Activated T-helper 2 cell treated with anti-CD3 and anti-CD28 coated beads, Interferon-gamma antibody, Interleukin-2, Interleukin-4, amounts not matched to agents 10 μg/mL and 5 μg/mL and 100 μg/mL, durations not matched to agents 14 hours and 24 hours and 36 hours (primary cell): Measurements from ENCODE around the gene MTF1. TPM values are rescaled to one million over a fixed set of nuclear protein-coding genes. Genes with fewer than 3 reads are reported as not detected.
"Not testable (repeated sequence)": the region's sequence is repeated elsewhere in the genome, so short reads cannot be mapped to it uniquely, and the experiment has no call there.

ENCODE experiments used
- DNase-seq: peaks from one replicate; pipeline ENCODE4 v3.0.0; 2021; ENCODE audit warnings: low spot score
- H3K27ac Mint-ChIP-seq: one replicate; pipeline ENCODE4 v1.8.0; 2021; ENCODE audit warnings: mixed read lengths
- H3K27me3 Mint-ChIP-seq: one replicate; pipeline ENCODE4 v1.8.0; 2021; ENCODE audit warnings: low read depth, mixed read lengths
- H3K36me3 Mint-ChIP-seq: one replicate; pipeline ENCODE4 v1.8.0; 2021; ENCODE audit warnings: low read depth, mixed read lengths
- H3K4me1 Mint-ChIP-seq: one replicate; pipeline ENCODE4 v1.8.0; 2021; ENCODE audit warnings: low read depth, mixed read lengths
- H3K4me3 Mint-ChIP-seq: one replicate; pipeline ENCODE4 v1.8.0; 2021; ENCODE audit warnings: low read depth, mild to moderate bottlenecking, moderate library complexity, mixed read lengths
- H3K9me3 Mint-ChIP-seq: one replicate; pipeline ENCODE4 v1.8.0; 2021; ENCODE audit warnings: mixed read lengths
- intact Hi-C: fragments of 100-400 bp; cut with micrococcal nuclease; formaldehyde crosslinking; loops from one replicate; pipeline ENCODE4 v1.15.1; 2023
- total RNA-seq: library from RNA; stranded (reverse); gene quantifications from 2 replicates; pipeline ENCODE4 v1.2.3, GENCODE V29; 2022

The MTF1 gene
- total RNA-seq, 1 donor from 2014 or later = 24.8 TPM

- Mint-ChIP-seq H3K36me3 (peaks cover 2% of the 10 kb centered on the region), H3K9me3 (no peaks in the 10 kb centered on the region), H3K4me3 (peak within 1 kb of the TSS; percentile 60), H3K4me1 (peaks cover 10% of the 10 kb centered on the region), H3K27ac (no peak within 1 kb of the TSS), H3K27me3 (peaks cover 37% of the 10 kb centered on the region)
- intact Hi-C loops = loop anchor here (2.0 kb wide), 1 partner anchor 59 kb away; no protein-coding TSS in a partner anchor
- DNase-seq = peak; percentile 15
These were observed 65.5 kb downstream of the MTF1 start, which contains the start of gene MANEAL for GRCh38 chr1:37793773-37794371. Gene MANEAL (plus strand): TSS chr1:37793847. CDS start chr1:37794183, 336 bp downstream.

DNA sequence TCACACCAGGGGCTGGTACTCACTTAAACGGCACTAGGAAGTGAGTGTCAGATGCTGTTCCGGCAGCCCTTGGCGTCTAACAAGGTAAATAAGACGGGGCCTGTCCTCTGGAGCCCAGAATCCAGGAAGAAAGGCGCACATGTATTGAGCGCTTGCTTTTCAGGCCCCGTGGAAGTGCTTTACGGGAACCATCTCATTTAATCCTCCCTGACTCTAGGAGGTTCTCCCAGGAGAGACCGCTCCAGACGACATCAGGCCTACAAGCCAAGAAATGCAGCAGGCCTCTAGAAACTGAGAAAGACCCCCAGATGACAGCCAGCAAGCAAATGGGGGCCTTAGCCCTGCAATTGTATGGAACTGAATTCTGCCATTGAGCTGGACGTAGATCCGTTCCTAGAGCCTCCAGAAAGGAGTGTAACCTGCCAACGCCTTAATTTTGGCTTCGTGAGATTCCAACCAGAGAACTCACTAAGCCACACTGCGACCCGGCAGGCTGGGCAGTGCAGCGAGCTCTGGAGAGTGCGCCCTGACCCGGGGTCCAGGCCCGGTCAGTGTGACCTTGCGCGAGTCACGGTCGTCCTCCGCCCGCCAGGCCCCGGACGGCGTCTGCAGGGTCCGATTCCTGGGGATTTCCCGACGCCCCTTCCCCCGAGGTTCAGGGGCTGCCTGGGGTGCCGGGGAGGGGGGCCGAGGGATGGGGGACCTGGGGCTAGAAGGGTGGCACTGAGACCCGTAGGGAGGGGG lies 66.3 kb downstream of the MTF1 start:
- intact Hi-C loops = no loop called here
- DNase-seq = no peak
- no peak overlapping the region for H3K27ac Mint-ChIP-seq
- H3K4me3 Mint-ChIP-seq = peak overlapping the region; percentile 5
- H3K9me3 Mint-ChIP-seq = no peaks in the 10 kb centered on the region
- no peaks in the 10 kb centered on the region for H3K36me3 Mint-ChIP-seq
- H3K27me3 Mint-ChIP-seq = peaks cover 41% of the 10 kb centered on the region
- peaks cover 10% of the 10 kb centered on the region for H3K4me1 Mint-ChIP-seq

DNA sequence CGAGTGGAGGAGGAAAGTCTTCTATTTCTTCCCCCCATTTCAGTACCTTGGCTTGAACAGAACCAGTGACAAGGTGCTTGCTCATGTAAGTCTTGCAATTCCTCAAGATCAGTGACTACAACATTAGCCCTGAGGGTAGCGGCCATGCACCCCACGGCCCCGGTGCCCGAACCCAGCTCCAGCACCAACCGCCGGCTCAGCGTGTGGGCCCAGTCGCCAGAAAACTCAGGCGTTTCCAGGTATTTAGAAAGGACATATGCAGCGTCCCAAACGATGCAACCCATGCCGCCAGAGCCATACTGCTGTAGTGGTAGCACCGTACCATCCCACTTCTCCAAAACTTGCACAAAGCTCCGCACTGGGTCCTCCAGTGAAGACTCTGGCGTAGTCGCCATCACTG lies 76.9 kb downstream of the MTF1 start:
- no peak overlapping the region for H3K27ac Mint-ChIP-seq
- H3K27me3 Mint-ChIP-seq = peaks cover 14% of the 10 kb centered on the region
- peaks cover under 1% of the 10 kb centered on the region for H3K4me1 Mint-ChIP-seq
- no peaks in the 10 kb centered on the region for H3K9me3 Mint-ChIP-seq
- H3K36me3 Mint-ChIP-seq = no peaks in the 10 kb centered on the region
- H3K4me3 Mint-ChIP-seq = no peak overlapping the region
- intact Hi-C loops = no loop called here
- DNase-seq = no peak

DNA sequence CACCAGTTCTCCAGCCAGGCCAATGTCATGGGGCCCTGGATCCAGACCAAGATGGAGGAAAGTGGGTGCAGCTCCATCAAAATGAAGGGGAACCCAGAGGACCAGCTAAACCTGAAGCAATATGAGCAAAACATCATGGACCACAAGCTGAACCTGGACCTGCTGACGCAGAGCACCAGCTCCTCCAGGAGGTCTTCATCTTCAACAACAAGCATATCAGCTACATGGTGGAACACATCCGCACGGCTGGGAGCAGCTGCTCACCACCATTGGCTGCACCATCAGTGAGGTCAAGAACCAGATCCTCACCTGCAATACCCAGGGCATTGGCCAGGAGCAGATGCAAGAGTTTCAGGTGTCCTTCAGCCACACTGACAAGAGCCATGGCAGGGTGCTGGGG lies 80.7 kb downstream of the MTF1 start:
- no peak overlapping the region for H3K27ac Mint-ChIP-seq
- intact Hi-C loops = no loop called here
- H3K4me3 Mint-ChIP-seq = no peak overlapping the region
- peaks cover 6% of the 10 kb centered on the region for H3K27me3 Mint-ChIP-seq
- no peak for DNase-seq
- peaks cover 4% of the 10 kb centered on the region for H3K4me1 Mint-ChIP-seq
- H3K36me3 Mint-ChIP-seq = no peaks in the 10 kb centered on the region
- H3K9me3 Mint-ChIP-seq = no peaks in the 10 kb centered on the region

- Mint-ChIP-seq H3K27me3 (peaks cover 6% of the 10 kb centered on the region), H3K4me1 (peaks cover 4% of the 10 kb centered on the region), H3K27ac (no peak overlapping the region), H3K9me3 (no peaks in the 10 kb centered on the region), H3K36me3 (no peaks in the 10 kb centered on the region), H3K4me3 (no peak overlapping the region)
- no peak for DNase-seq
- intact Hi-C loops = no loop called here
These were observed 82.4 kb downstream of the MTF1 start for GRCh38 chr1:37776946-37777516.

DNA sequence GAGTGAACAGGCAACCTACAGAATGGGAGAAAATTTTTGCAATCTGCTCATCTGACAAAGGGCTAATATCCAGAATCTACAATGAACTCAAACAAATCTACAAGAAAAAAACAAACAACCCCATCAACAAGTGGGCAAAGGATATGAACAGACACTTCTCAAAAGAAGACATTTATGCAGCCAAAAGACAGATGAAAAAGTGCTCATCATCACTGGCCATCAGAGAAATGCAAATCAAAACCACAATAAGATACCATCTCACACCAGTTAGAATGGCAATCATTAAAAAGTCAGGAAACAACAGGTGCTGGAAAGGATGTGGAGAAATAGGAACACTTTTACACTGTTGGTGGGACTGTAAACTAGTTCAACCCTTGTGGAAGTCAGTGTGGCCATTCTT lies 88.0 kb downstream of the MTF1 start:
- H3K9me3 Mint-ChIP-seq, H3K27ac Mint-ChIP-seq, DNase-seq, H3K4me1 Mint-ChIP-seq, H3K36me3 Mint-ChIP-seq, intact Hi-C loops, H3K4me3 Mint-ChIP-seq: not testable (repeated sequence)
- peaks cover 33% of the 10 kb centered on the region for H3K27me3 Mint-ChIP-seq

DNA sequence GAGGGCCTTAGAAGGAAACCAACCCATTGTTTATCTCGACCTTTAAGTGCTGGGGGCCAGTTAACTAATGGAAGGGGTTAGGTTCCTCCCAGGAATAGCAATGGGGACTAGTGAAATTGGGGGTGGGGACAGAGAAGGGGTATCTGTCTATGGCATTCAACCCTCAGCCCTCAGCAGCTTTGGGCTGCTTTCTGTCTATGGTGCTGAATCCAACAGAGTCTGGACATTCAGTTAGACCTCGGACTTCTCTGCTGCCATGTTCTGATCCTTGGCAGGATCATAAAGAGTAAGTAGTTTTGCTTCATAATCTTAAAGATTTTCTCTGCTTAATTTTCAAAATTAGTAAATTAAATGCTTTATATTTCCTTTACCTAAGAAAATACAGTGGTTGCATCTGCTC lies 91.9 kb downstream of the MTF1 start:
- Mint-ChIP-seq H3K36me3 (no peaks in the 10 kb centered on the region), H3K27ac (no peak overlapping the region), H3K27me3 (peaks cover 67% of the 10 kb centered on the region), H3K4me1 (peaks cover 9% of the 10 kb centered on the region), H3K4me3 (no peak overlapping the region), H3K9me3 (no peaks in the 10 kb centered on the region)
- intact Hi-C loops = no loop called here
- no peak for DNase-seq

GRCh38 chr1:37765916-37766664 lies 93.3 kb downstream of the MTF1 start:
- H3K27me3 Mint-ChIP-seq = peaks cover 70% of the 10 kb centered on the region
- intact Hi-C loops = no loop called here
- H3K36me3 Mint-ChIP-seq = no peaks in the 10 kb centered on the region
- H3K4me1 Mint-ChIP-seq = peaks cover 9% of the 10 kb centered on the region
- H3K9me3 Mint-ChIP-seq = no peaks in the 10 kb centered on the region
- no peak overlapping the region for H3K27ac Mint-ChIP-seq
- no peak for DNase-seq
- H3K4me3 Mint-ChIP-seq = peak overlapping the region; percentile 35

DNA sequence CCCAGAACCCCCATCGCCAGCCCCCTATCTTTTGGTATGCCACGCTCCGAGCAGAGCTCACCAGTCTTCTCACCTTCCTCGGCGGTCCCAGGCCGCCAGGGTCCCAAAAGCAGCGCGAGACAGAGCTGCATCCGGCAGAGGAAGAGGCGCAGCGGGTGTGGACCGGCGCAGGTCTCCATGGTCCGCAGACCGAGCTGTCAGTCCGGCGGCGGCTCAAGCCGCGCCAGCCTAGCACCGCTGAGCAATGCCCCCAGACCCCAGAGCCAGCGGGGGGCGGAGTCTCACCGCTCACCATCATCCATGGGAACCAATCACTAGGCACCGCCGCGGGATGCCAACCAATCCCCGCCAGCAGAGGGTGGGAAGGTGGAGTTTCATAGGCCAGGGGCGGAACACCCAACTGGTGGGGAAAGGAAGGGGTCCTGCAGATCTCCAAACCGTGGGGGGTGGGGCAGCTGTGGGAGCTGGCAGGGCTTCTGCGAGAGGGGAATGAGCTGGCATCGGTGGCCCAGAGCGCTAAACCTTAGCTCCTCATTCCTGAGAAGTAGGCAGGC lies 94.4 kb downstream of the MTF1 start, which contains the start of gene EPHA10:
TSS of gene EPHA10 (minus strand) at position 233 of the 554 bp plus-strand sequence. CDS start at position 179, 54 bp downstream.
- no peaks in the 10 kb centered on the region for H3K36me3 Mint-ChIP-seq
- peaks cover 9% of the 10 kb centered on the region for H3K4me1 Mint-ChIP-seq
- no peaks in the 10 kb centered on the region for H3K9me3 Mint-ChIP-seq
- intact Hi-C loops = no loop called here
- no peak within 1 kb of the TSS for H3K27ac Mint-ChIP-seq
- peaks cover 62% of the 10 kb centered on the region for H3K27me3 Mint-ChIP-seq
- H3K4me3 Mint-ChIP-seq = peak within 1 kb of the TSS; percentile 35
- no peak for DNase-seq

DNA sequence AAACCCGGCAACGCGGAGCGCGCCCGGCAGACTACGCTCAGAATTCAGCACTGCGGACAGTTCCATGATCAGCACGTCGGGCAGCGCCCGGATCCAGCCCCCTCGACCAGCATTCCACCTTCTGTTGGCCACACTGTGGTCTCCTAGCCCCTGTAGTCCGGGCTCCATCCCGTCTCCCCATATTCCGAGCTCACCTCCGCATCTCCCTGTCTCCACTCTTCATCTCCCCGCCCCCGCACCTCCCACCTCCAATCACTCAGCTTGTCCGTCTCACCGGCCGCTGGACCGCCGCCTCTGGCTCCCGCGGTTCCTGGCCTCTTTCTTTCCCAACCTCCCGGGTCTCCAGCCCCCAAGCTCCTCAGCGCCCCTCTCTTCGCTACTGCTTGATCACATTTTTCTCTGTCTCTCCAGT lies 95.0 kb downstream of the MTF1 start:
- Mint-ChIP-seq H3K36me3 (no peaks in the 10 kb centered on the region), H3K4me1 (peaks cover 9% of the 10 kb centered on the region), H3K4me3 (no peak overlapping the region), H3K27ac (no peak overlapping the region), H3K27me3 (peaks cover 60% of the 10 kb centered on the region), H3K9me3 (no peaks in the 10 kb centered on the region)
- peak; percentile 44 for DNase-seq
- intact Hi-C loops = no loop called here

GRCh38 chr1:37763791-37764413 lies 95.5 kb downstream of the MTF1 start:
- Mint-ChIP-seq H3K4me3 (no peak overlapping the region), H3K27ac (no peak overlapping the region), H3K27me3 (peaks cover 58% of the 10 kb centered on the region), H3K4me1 (peaks cover 9% of the 10 kb centered on the region), H3K36me3 (no peaks in the 10 kb centered on the region), H3K9me3 (no peaks in the 10 kb centered on the region)
- DNase-seq = no peak
- intact Hi-C loops = no loop called here

GRCh38 chr1:37762516-37762915 lies 96.9 kb downstream of the MTF1 start:
- H3K27me3 Mint-ChIP-seq = peaks cover 50% of the 10 kb centered on the region
- H3K36me3 Mint-ChIP-seq = no peaks in the 10 kb centered on the region
- DNase-seq = no peak
- H3K4me3 Mint-ChIP-seq = no peak overlapping the region
- H3K9me3 Mint-ChIP-seq = no peaks in the 10 kb centered on the region
- no peak overlapping the region for H3K27ac Mint-ChIP-seq
- intact Hi-C loops = no loop called here
- H3K4me1 Mint-ChIP-seq = peaks cover 9% of the 10 kb centered on the region
